H1 (cell line): ENCODE measurements around the gene CHPF. TPM values are rescaled to one million over a fixed set of nuclear protein-coding genes. Genes with fewer than 3 reads are reported as not detected.

Experiments
- CTCF ChIA-PET: fragments of 300-600 bp; sonication (Branson Sonifier 250); formaldehyde crosslinking; loops from one replicate; lab custom pipeline; 2021; ENCODE audit not compliant: partially characterized antibody; lab: Charles Lee
- POLR2A ChIA-PET: fragments of 300-600 bp; sonication (Branson Sonifier 250); formaldehyde crosslinking; loops from one replicate; lab custom pipeline; 2021; ENCODE audit warnings: inconsistent platforms; ENCODE audit not compliant: partially characterized antibody; lab: Charles Lee
- DNase-seq, 2 experiments: peaks; one replicate each; pipeline versions ENCODE4 v3.0.0 to v3.0.0-alpha.2; 2010 to 2022; ENCODE audit warnings: low spot score in 2 of 2, low read depth in 1 of 2, mixed read lengths in 1 of 2
- FAIRE-seq: peaks from 2 replicates; lab custom pipeline; 2011; peaks lifted over from hg19 to GRCh38; lab: Jason Lieb, UNC
- H2AFZ ChIP-seq: 2 replicates; pipeline ENCODE4 v1.8.1; 2012; ENCODE audit warnings: low read length, inconsistent platforms
- H2AK5ac ChIP-seq: 2 replicates; pipeline ENCODE4 v1.6.1; 2013; ENCODE audit warnings: low read depth, low read length
- H2BK120ac ChIP-seq: replicated peaks from 2 replicates; pipeline ENCODE3; 2013; ENCODE audit warnings: low read depth, low read length, inconsistent platforms
- H2BK12ac ChIP-seq: 2 replicates; pipeline ENCODE4 v1.6.1; 2013; ENCODE audit warnings: low read depth, low read length
- H2BK15ac ChIP-seq: 2 replicates; pipeline ENCODE4 v1.6.1; 2013; ENCODE audit warnings: low read length
- H2BK20ac ChIP-seq: 2 replicates; pipeline ENCODE4 v1.6.1; 2013; ENCODE audit warnings: low read length
- H2BK5ac ChIP-seq: 2 replicates; pipeline ENCODE4 v1.6.1; 2013; ENCODE audit warnings: low read depth, low read length
- H3K14ac ChIP-seq: 2 replicates; pipeline ENCODE4 v1.6.1; 2013; ENCODE audit warnings: inconsistent platforms; ENCODE audit not compliant: insufficient read length
- H3K18ac ChIP-seq: 2 replicates; pipeline ENCODE4 v1.6.1; 2013; ENCODE audit warnings: low read length; ENCODE audit errors: extremely low read depth
- H3K23ac ChIP-seq: 2 replicates; pipeline ENCODE4 v1.6.1; 2013; ENCODE audit warnings: inconsistent platforms; ENCODE audit not compliant: insufficient read length
- H3K23me2 ChIP-seq: 2 replicates; pipeline ENCODE4 v1.6.1; 2013; ENCODE audit warnings: low read depth, low read length
- H3K27ac ChIP-seq: 2 replicates; pipeline ENCODE4 v1.6.1; 2011; ENCODE audit warnings: low read depth, low read length, inconsistent platforms
- H3K27me3 ChIP-seq, 4 experiments: replicated peaks in 1 of 4; 1 replicate in 1 of 4; 2 replicates in 3 of 4; pipeline versions ENCODE4 v1.6.1 to v1.8.1; 2011 to 2013; ENCODE audit warnings: low read length in 3 of 4, mild to moderate bottlenecking in 3 of 4, inconsistent platforms in 2 of 4, mixed read lengths in 2 of 4, moderate library complexity in 1 of 4; ENCODE audit not compliant: control insufficient read depth in 3 of 4, insufficient read depth in 3 of 4; ENCODE audit errors: extremely low read depth in 1 of 4
- H3K36me3 ChIP-seq, 4 experiments: 2 replicates each; pipeline versions ENCODE4 v1.6.1 to v1.8.1; 2011 to 2013; ENCODE audit warnings: mild to moderate bottlenecking in 4 of 4, low read length in 3 of 4, moderate library complexity in 2 of 4, control low read depth in 1 of 4, inconsistent platforms in 1 of 4; ENCODE audit not compliant: insufficient read depth in 4 of 4, control insufficient read depth in 2 of 4
- H3K4ac ChIP-seq: replicated peaks from 2 replicates; pipeline ENCODE3; 2013; ENCODE audit warnings: low read length, low read depth, mixed read lengths, inconsistent platforms; ENCODE audit not compliant: insufficient read length
- H3K4me1 ChIP-seq, 4 experiments: replicated peaks in 1 of 4; 1 replicate in 1 of 4; 2 replicates in 3 of 4; pipeline versions ENCODE4 v1.6.1 to v1.8.1; 2011 to 2013; ENCODE audit warnings: low read length in 3 of 4, inconsistent platforms in 2 of 4, mixed read lengths in 1 of 4; ENCODE audit not compliant: insufficient read depth in 4 of 4, control insufficient read depth in 3 of 4
- H3K4me2 ChIP-seq, 2 experiments: 2 replicates each; pipeline versions ENCODE4 v1.6.1 to v1.8.1; 2011 to 2013; ENCODE audit warnings: low read depth in 2 of 2, low read length in 2 of 2, control low read depth in 1 of 2, inconsistent platforms in 1 of 2, mild to moderate bottlenecking in 1 of 2; ENCODE audit not compliant: insufficient read depth in 1 of 2
- H3K4me3 ChIP-seq, 4 experiments: fragments of 200-600, 300-600 bp in 1 of 4; sonication (generic), shearing (Covaris generic), sonication (Bioruptor Twin) in 1 of 4; 2 replicates each; pipeline versions ENCODE4 v1.5.1 to v1.8.1; 2011 to 2016; ENCODE audit warnings: low read length in 4 of 4, low read depth in 3 of 4, control low read depth in 2 of 4, inconsistent platforms in 2 of 4, mild to moderate bottlenecking in 2 of 4, mixed read lengths in 1 of 4, moderate library complexity in 1 of 4; ENCODE audit not compliant: insufficient read depth in 2 of 4; ENCODE audit errors: extremely low read depth in 1 of 4
- H3K56ac ChIP-seq: replicated peaks from 2 replicates; pipeline ENCODE3; 2013; ENCODE audit warnings: low read depth, mild to moderate bottlenecking, mixed read lengths, low read length, inconsistent platforms; ENCODE audit not compliant: insufficient read length
- H3K79me1 ChIP-seq: 2 replicates; pipeline ENCODE4 v1.6.1; 2013; ENCODE audit warnings: low read depth, low read length, control low read depth
- H3K79me2 ChIP-seq, 2 experiments: 2 replicates each; pipeline versions ENCODE4 v1.6.1 to v1.8.1; 2012 to 2013; ENCODE audit warnings: low read length in 2 of 2, mild to moderate bottlenecking in 2 of 2, inconsistent platforms in 1 of 2; ENCODE audit not compliant: insufficient read depth in 2 of 2, control insufficient read depth in 1 of 2
- H3K9ac ChIP-seq, 4 experiments: replicated peaks in 1 of 4; 1 replicate in 1 of 4; 2 replicates in 3 of 4; pipeline versions ENCODE4 v1.6.1 to v1.8.1; 2011 to 2013; ENCODE audit warnings: low read depth in 3 of 4, low read length in 3 of 4, control low read depth in 2 of 4, mild to moderate bottlenecking in 2 of 4, moderate library complexity in 2 of 4, inconsistent platforms in 1 of 4; ENCODE audit errors: extremely low read depth in 1 of 4
- H3K9me3 ChIP-seq, 2 experiments: 2 replicates each; pipeline versions ENCODE4 v1.6.1 to v1.8.1; 2012 to 2013; ENCODE audit warnings: mild to moderate bottlenecking in 2 of 2, moderate library complexity in 2 of 2, control low read depth in 1 of 2, inconsistent platforms in 1 of 2, low read depth in 1 of 2, low read length in 1 of 2, mixed read lengths in 1 of 2; ENCODE audit not compliant: insufficient read depth in 2 of 2
- H4K20me1 ChIP-seq, 2 experiments: replicated peaks in 1 of 2; 2 replicates each; pipeline versions ENCODE3 to v1.8.1; 2011 to 2013; ENCODE audit warnings: inconsistent platforms in 2 of 2, low read length in 2 of 2, mild to moderate bottlenecking in 1 of 2; ENCODE audit not compliant: insufficient read depth in 2 of 2, control insufficient read depth in 1 of 2
- H4K5ac ChIP-seq: 2 replicates; pipeline ENCODE4 v1.6.1; 2013; ENCODE audit warnings: low read length, low read depth, mixed read lengths, inconsistent platforms; ENCODE audit not compliant: insufficient read length
- H4K8ac ChIP-seq: 2 replicates; pipeline ENCODE4 v1.8.0; 2013; ENCODE audit warnings: mild to moderate bottlenecking, moderate library complexity, low read length, inconsistent platforms; ENCODE audit not compliant: insufficient read depth; ENCODE audit errors: extremely low read depth
- H4K91ac ChIP-seq: replicated peaks from 2 replicates; pipeline ENCODE3; 2013; ENCODE audit warnings: low read length, mixed read lengths, inconsistent platforms; ENCODE audit not compliant: insufficient read length
- CBX5 ChIP-seq: fragments of 300-800, 300-1000 bp; sonication (generic); IDR thresholded peaks from 2 replicates; pipeline ENCODE4 v1.7.1; 2016; ENCODE audit warnings: antibody characterized with exemption, low read length, low read depth
- CTBP2 ChIP-seq: IDR thresholded peaks from 2 replicates; pipeline ENCODE4 v1.7.0; 2011; ENCODE audit warnings: borderline replicate concordance, mild to moderate bottlenecking, moderate library complexity, mixed read lengths, low read length; ENCODE audit not compliant: insufficient read depth, insufficient read length
- KDM1A ChIP-seq: fragments of 200-600, 300-600 bp; sonication (generic); IDR thresholded peaks from 2 replicates; pipeline ENCODE4 v1.7.1; 2016; ENCODE audit warnings: mild to moderate bottlenecking, low read length, borderline replicate concordance
- MAFK ChIP-seq: IDR thresholded peaks from 2 replicates; pipeline ENCODE4 v1.6.1; 2012; ENCODE audit warnings: low read depth, mild to moderate bottlenecking, improper control_type of control experiment, low read length
- PHF8 ChIP-seq: fragments of 200-600 bp; sonication (generic); conservative IDR thresholded peaks from 2 replicates; pipeline ENCODE4 v1.7.1; 2012; ENCODE audit warnings: low read depth, mild to moderate bottlenecking, inconsistent platforms, low read length, moderate library complexity
- RAD21 ChIP-seq, 2 experiments: IDR thresholded peaks in 1 of 2; conservative IDR thresholded peaks in 1 of 2; 2 replicates each; pipeline ENCODE4 v1.6.1; 2011; ENCODE audit warnings: low read depth in 2 of 2, low read length in 2 of 2, improper control_type of control experiment in 1 of 2, inconsistent platforms in 1 of 2, mild to moderate bottlenecking in 1 of 2, moderate library complexity in 1 of 2
- TEAD4 ChIP-seq: IDR thresholded peaks from 2 replicates; pipeline ENCODE4 v1.6.1; 2012; ENCODE audit warnings: low read depth, low read length, inconsistent platforms, mixed read lengths
- WGBS, 2 experiments: shearing (Covaris generic) in 1 of 2; methylation state at CpG; one replicate each; pipeline versions ENCODE4 v1.1.6 to v1.1.7; 2013 to 2015; ENCODE audit warnings: low lambda C conversion rate in 2 of 2, mixed read lengths in 2 of 2, inconsistent platforms in 1 of 2, low coverage in 1 of 2, missing lambda C conversion rate in 1 of 2; ENCODE audit not compliant: insufficient replicate concordance in 2 of 2, insufficient coverage in 1 of 2, insufficient read length in 1 of 2; ENCODE audit errors: extremely low coverage in 1 of 2, missing lambda C conversion rate in 1 of 2; 5-methylcytosine and 5-hydroxymethylcytosine counted together
- polyA plus RNA-seq, 7 experiments: library from polyadenylated mRNA; depleted of rRNA in 3 of 7; stranded (reverse) in 5 of 7; unstranded in 2 of 7; fragments of >200 nt in 5 of 7; fragments of 200-250 nt in 2 of 7; gene quantifications; 1 replicate in 5 of 7; 2 replicates in 1 of 7; 4 replicates in 1 of 7; pipeline versions ENCODE4 v1.2.1 to v1.2.3, GENCODE V29; 2011 to 2013; ENCODE audit warnings: missing spikeins in 2 of 7, mixed read lengths in 2 of 7
- total RNA-seq: library from RNA; stranded (reverse); fragmentation: NEBNext Ultra II Directional; extraction: Animal tissue kit (Norgen Biotek cat#: 25700); gene quantifications from 2 replicates; pipeline ENCODE4 v1.2.1, GENCODE V29; 2021
- TF ChIP-seq, protein P1 (sequence below), 3 experiments: IDR thresholded peaks; 1 replicate in 2 of 3; 2 replicates in 1 of 3; pipeline versions ENCODE4 v1.5.1 to v1.6.1; 2011; ENCODE audit warnings: low read length in 3 of 3, mild to moderate bottlenecking in 3 of 3, inconsistent platforms in 2 of 3, low read depth in 1 of 3, moderate library complexity in 1 of 3; ENCODE audit not compliant: insufficient read depth in 1 of 3; ENCODE audit errors: control extremely low read depth in 1 of 3

The CHPF gene
- total and polyA plus RNA-seq, 2 of the 8 experiments (the other 6 are each of a cell fraction or from before 2014, with no cell fraction given), result 62.9 to 67.3 TPM

DNA sequence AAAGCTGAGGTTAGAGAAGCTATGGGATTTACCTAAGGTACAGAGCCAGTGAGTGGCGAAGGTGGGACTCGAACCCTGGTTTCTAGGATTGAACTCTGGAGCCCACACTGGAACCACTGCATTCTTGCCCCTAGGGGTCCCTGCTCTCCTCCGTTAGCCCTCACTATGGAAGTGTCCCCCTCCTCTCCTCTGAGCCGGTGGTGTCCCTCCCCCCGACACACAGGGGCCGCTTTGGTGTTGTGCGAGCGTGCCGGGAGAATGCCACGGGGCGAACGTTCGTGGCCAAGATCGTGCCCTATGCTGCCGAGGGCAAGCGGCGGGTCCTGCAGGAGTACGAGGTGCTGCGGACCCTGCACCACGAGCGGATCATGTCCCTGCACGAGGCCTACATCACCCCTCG, 53.4 kb downstream of the CHPF start:
- peaks cover 6 to 30% (median 22%) of the 10 kb centered on the region in 4 experiments for H3K4me1 ChIP-seq
- H3K18ac ChIP-seq, result no peak overlapping the region
- peaks cover 6 to 32% (median 21%) of the 10 kb centered on the region in 4 experiments for H3K27me3 ChIP-seq
- TF ChIP-seq CTBP2, result no peak
- TF ChIP-seq PHF8, result no peak
- peak; percentile 87; the same call in 1 of the 2 replicates for TF ChIP-seq KDM1A
- peak; percentile 98 for TF ChIP-seq TEAD4
- TF ChIP-seq CBX5, result no peak
- TF ChIP-seq RAD21 (IDR thresholded peaks at IDR 0.05 in 1 of 2, conservative IDR thresholded peaks at IDR 0.05 in 1 of 2; ENCODE audit: low read depth in 2 of 2, low read length in 2 of 2), result peak; percentile 32 to 52
- TF ChIP-seq MAFK, result no peak
- TF ChIP-seq, protein P1, sequence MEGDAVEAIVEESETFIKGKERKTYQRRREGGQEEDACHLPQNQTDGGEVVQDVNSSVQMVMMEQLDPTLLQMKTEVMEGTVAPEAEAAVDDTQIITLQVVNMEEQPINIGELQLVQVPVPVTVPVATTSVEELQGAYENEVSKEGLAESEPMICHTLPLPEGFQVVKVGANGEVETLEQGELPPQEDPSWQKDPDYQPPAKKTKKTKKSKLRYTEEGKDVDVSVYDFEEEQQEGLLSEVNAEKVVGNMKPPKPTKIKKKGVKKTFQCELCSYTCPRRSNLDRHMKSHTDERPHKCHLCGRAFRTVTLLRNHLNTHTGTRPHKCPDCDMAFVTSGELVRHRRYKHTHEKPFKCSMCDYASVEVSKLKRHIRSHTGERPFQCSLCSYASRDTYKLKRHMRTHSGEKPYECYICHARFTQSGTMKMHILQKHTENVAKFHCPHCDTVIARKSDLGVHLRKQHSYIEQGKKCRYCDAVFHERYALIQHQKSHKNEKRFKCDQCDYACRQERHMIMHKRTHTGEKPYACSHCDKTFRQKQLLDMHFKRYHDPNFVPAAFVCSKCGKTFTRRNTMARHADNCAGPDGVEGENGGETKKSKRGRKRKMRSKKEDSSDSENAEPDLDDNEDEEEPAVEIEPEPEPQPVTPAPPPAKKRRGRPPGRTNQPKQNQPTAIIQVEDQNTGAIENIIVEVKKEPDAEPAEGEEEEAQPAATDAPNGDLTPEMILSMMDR (IDR thresholded peaks at IDR 0.05; ENCODE audit: control extremely low read depth in 1 of 3, insufficient read depth in 1 of 3, low read depth in 1 of 3, low read length in 3 of 3), result peak in 2 of 3 experiments; percentile 65 to 74; a peak in 3 of 4 replicates
- H2BK5ac ChIP-seq, result no peak overlapping the region
- H2BK15ac ChIP-seq, result no peak overlapping the region
- H4K20me1 ChIP-seq, result no peaks in the 10 kb centered on the region
- no peak overlapping the region for H3K4me3 ChIP-seq
- no peak overlapping the region for H3K9ac ChIP-seq
- no peak overlapping the region for H4K5ac ChIP-seq
- POLR2A ChIA-PET, result interaction anchor here (1.0 to 19.9 kb wide), 10 partner anchors 9 to 62 kb away, joined by 3 to 216 read pairs (median 4); partner anchors contain the start of genes ASIC4 and GMPPA
- no peaks in the 10 kb centered on the region for H3K9me3 ChIP-seq
- no peak overlapping the region for H2BK20ac ChIP-seq
- no peak overlapping the region for H4K8ac ChIP-seq
- DNase-seq (no peak), FAIRE-seq (no peak)
- no peaks in the 10 kb centered on the region for H3K23me2 ChIP-seq
- H3K4ac ChIP-seq, result no peak overlapping the region
- no peak overlapping the region for H4K91ac ChIP-seq
- no peak overlapping the region for H3K56ac ChIP-seq
- H3K23ac ChIP-seq, result no peak overlapping the region
- H3K14ac ChIP-seq, result no peak overlapping the region
- no peaks in the 10 kb centered on the region for H3K36me3 ChIP-seq
- no peak overlapping the region for H3K4me2 ChIP-seq
- no peak overlapping the region for H2AK5ac ChIP-seq
- H3K27ac ChIP-seq, result no peak overlapping the region
- no peak overlapping the region for H2BK120ac ChIP-seq
- no peak overlapping the region for H2AFZ ChIP-seq
- no peaks in the 10 kb centered on the region for H3K79me2 ChIP-seq
- no peaks in the 10 kb centered on the region for H3K79me1 ChIP-seq
- H2BK12ac ChIP-seq, result no peak overlapping the region
- CTCF ChIA-PET, result interaction anchor here (1.2 to 113.1 kb wide), 4 partner anchors 1 to 94 kb away, joined by 3 to 7248 read pairs (median 3642); partner anchors contain the start of genes ASIC4, CHPF, DES and GMPPA
- WGBS, 2 experiments, result 92% methylated on average over 23 of the region's 23 CpGs; no CpG with 5 or more reads in 1 of the 2 experiments
